Activated T-helper 9 cell treated with anti-CD3 and anti-CD28 coated beads, Interleukin-2, amount 50 U/mL, for 16 hours (primary cell): ENCODE results near the gene PAOX.

ENCODE experiments used
- DNase-seq: peaks from one replicate; pipeline ENCODE4 v3.0.0-alpha.2; 2020; ENCODE audit warnings: low read depth

PAOX gene

DNA sequence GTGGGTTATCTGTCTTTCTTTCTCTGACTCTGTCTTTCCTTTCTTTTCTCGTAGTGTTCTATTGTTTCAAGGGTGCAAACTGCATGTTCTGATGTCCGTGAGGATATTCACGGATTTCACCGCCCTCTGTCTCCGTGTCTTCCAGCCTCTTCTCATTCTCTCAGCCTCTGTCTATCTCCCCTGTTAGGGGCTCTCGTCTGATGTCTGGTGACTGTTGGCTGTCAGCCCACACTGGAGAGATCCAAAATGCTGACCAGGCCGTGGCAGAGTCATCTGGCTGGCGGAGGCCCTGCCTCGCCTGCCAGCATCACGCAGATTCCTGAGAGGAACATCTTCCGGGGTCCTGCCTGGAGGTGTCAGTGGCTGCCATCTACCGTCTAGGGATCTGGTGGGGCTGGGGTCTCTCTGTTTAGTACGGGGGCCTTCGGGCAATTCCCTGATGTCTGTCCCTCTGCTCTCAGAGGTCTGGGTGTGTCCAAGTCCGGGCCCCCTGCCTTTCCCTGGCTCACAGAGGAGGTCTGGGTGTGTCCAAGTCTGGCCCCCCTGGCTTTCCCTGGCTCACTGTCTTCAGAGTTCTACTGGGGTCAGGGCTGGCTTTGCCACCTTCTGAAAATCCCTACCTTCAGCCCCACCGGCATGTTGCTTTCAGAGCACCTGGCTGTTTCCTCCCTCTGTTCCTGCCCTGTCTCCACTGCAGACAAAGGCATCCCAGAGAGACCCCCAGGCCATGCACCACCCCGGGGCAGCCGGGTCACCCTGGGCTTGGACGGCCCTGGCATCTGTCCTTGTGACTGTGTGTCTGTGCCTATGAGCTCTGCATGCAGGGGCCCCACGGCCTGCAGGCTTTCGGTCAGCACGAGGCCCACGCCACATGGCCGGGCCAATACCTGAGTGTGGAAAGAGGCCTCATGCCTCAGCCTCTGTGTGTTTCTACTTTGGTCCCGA is 60.7 kb downstream of the PAOX start:
- no peak for DNase-seq

DNA sequence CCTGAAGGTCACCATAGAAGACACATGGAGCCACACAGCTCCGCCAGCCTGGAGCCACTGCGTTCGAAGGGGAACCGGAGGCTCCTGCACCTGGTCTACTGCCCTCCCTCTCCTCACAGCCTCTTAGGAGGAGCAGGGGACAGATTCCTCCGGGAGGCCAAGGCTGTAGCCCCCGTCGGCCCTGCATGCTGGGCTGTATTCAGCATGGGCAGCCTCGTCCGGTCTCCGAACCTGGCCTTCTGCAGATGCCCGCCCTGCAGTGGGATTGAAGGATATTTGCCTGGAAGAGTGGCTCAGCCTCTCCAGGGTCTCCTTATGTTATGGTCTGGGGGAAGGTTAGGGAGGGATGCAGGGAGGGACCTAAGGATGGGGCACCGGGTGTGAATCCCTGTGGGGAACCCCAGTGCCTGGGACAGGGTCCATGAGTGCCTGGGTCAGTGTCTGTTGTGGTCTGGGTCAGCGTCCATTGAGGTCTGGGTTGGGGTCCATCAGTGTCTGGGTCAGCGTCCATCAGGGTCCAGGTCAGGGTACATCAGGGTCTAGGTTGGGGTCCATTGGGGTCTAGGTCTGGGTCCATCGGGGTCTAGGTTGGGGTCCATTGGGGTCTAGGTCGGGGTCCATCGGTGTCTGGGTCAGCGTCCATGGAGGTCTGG is 61.7 kb downstream of the PAOX start:
- DNase-seq = no peak
